SK-N-SH treated with all-trans-retinoic acid at 6 μM for 48 hours (cell line): ENCODE results near the gene MRPS27.

Experiments used
- ATAC-seq: fragments of 200-7000 bp; cut with Tn5 transposase; 3 replicates; pipeline ENCODE4 v1.9.1; 2020; ENCODE audit warnings: mild to moderate bottlenecking, moderate library complexity
- ARNTL ChIP-seq: fragments of 450-650 bp; formaldehyde crosslinking; IDR thresholded peaks from 2 replicates; pipeline ENCODE4 v1.5.0; 2020; ENCODE audit warnings: low read depth, mild to moderate bottlenecking, moderate library complexity, borderline replicate concordance
- BACH2 ChIP-seq: fragments of 250-450 bp; sonication (Bioruptor Pico); IDR thresholded peaks from 2 replicates; pipeline ENCODE4 v1.9.0; 2021; ENCODE audit warnings: mild to moderate bottlenecking, borderline replicate concordance
- CSDC2 ChIP-seq: fragments of 250-450 bp; sonication (Bioruptor Pico); IDR thresholded peaks from 2 replicates; pipeline ENCODE4 v1.5.0; 2020; ENCODE audit warnings: mild to moderate bottlenecking, moderate library complexity
- ESRRG ChIP-seq: fragments of 250-450 bp; sonication (Bioruptor Pico); IDR thresholded peaks from 2 replicates; pipeline ENCODE4 v1.6.1; 2021; ENCODE audit warnings: mild to moderate bottlenecking
- GLIS3 ChIP-seq: fragments of 250-450 bp; sonication (Bioruptor Pico); IDR thresholded peaks from 2 replicates; pipeline ENCODE4 v1.5.0; 2020; ENCODE audit warnings: mild to moderate bottlenecking, moderate library complexity
- ISL1 ChIP-seq: fragments of 250-450 bp; sonication (Bioruptor Pico); IDR thresholded peaks from 2 replicates; pipeline ENCODE4 v2.1.2; 2022; ENCODE audit warnings: mild to moderate bottlenecking, moderate library complexity
- OSR1 ChIP-seq: fragments of 250-450 bp; sonication (Bioruptor Pico); IDR thresholded peaks from 2 replicates; pipeline ENCODE4 v1.8.0; 2022; ENCODE audit warnings: moderate library complexity, mild to moderate bottlenecking, inconsistent platforms
- PATZ1 ChIP-seq: fragments of 250-450 bp; sonication (Bioruptor Pico); IDR thresholded peaks from 2 replicates; pipeline ENCODE4 v1.8.0; 2020; ENCODE audit warnings: mild to moderate bottlenecking, moderate library complexity, borderline replicate concordance
- POU6F1 ChIP-seq: fragments of 250-450 bp; sonication (Bioruptor Pico); IDR thresholded peaks from 2 replicates; pipeline ENCODE4 v1.8.0; 2021; ENCODE audit warnings: low read depth, mild to moderate bottlenecking, moderate library complexity, borderline replicate concordance
- PPARA ChIP-seq: fragments of 250-450 bp; sonication (Bioruptor Pico); IDR thresholded peaks from 2 replicates; pipeline ENCODE4 v1.5.0; 2020; ENCODE audit warnings: mild to moderate bottlenecking, borderline replicate concordance
- RARB ChIP-seq: fragments of 250-450 bp; sonication (Bioruptor Pico); IDR thresholded peaks from 2 replicates; pipeline ENCODE4 v1.8.0; 2021; ENCODE audit warnings: mild to moderate bottlenecking, moderate library complexity
- SNAI2 ChIP-seq: fragments of 250-450 bp; sonication (Bioruptor Pico); IDR thresholded peaks from 2 replicates; pipeline ENCODE4 v1.5.0; 2020; ENCODE audit warnings: mild to moderate bottlenecking, moderate library complexity
- TCF4 ChIP-seq: fragments of 250-450 bp; sonication (Bioruptor Pico); IDR thresholded peaks from 2 replicates; pipeline ENCODE4 v1.8.0; 2021; ENCODE audit warnings: mild to moderate bottlenecking, moderate library complexity, borderline replicate concordance
- TOX ChIP-seq: fragments of 250-450 bp; sonication (Bioruptor Pico); IDR thresholded peaks from 2 replicates; pipeline ENCODE4 v1.8.0; 2021; ENCODE audit warnings: mild to moderate bottlenecking, moderate library complexity, borderline replicate concordance
- ZC3H10 ChIP-seq: fragments of 250-450 bp; sonication (Bioruptor Pico); IDR thresholded peaks from 2 replicates; pipeline ENCODE4 v1.5.1; 2021; ENCODE audit warnings: mild to moderate bottlenecking, moderate library complexity
- ZFP3 ChIP-seq: fragments of 250-450 bp; sonication (Bioruptor Pico); IDR thresholded peaks from 2 replicates; pipeline ENCODE4 v1.5.0; 2020; ENCODE audit warnings: mild to moderate bottlenecking, moderate library complexity
- ZFP30 ChIP-seq: fragments of 450-650 bp; formaldehyde crosslinking; IDR thresholded peaks from 2 replicates; pipeline ENCODE4 v1.5.0; 2022; ENCODE audit warnings: mild to moderate bottlenecking, moderate library complexity
- ZNF565 ChIP-seq: fragments of 450-650 bp; formaldehyde crosslinking; conservative IDR thresholded peaks from 2 replicates; pipeline ENCODE4 v1.5.0; 2020; ENCODE audit warnings: low read depth, mild to moderate bottlenecking, moderate library complexity
- ZNF70 ChIP-seq: fragments of 450-650 bp; formaldehyde crosslinking; IDR thresholded peaks from 2 replicates; pipeline ENCODE4 v1.5.0; 2020; ENCODE audit warnings: mild to moderate bottlenecking, moderate library complexity
- ZNF8 ChIP-seq: fragments of 450-650 bp; formaldehyde crosslinking; IDR thresholded peaks from 2 replicates; pipeline ENCODE4 v1.5.0; 2020; ENCODE audit warnings: mild to moderate bottlenecking, moderate library complexity
- TF ChIP-seq, protein P1 (sequence below): fragments of 250-450 bp; sonication (Bioruptor Pico); IDR thresholded peaks from 2 replicates; pipeline ENCODE4 v1.5.1; 2021; ENCODE audit warnings: mild to moderate bottlenecking, moderate library complexity
- TF ChIP-seq, protein P2 (sequence below): fragments of 250-450 bp; sonication (Bioruptor Pico); IDR thresholded peaks from 2 replicates; pipeline ENCODE4 v1.5.1; 2020; ENCODE audit warnings: low read depth, mild to moderate bottlenecking, moderate library complexity
- TF ChIP-seq, protein P3 (sequence below): fragments of 250-450 bp; sonication (Bioruptor Pico); IDR thresholded peaks from 2 replicates; pipeline ENCODE4 v1.5.0; 2020; ENCODE audit warnings: mild to moderate bottlenecking, moderate library complexity

Gene MRPS27

GRCh38 chr5:72206994-72207393, 113.0 kb downstream of the MRPS27 start:
- no peak for ATAC-seq
- no peak for TF ChIP-seq ISL1 (CRISPR knock-in tag)
- TF ChIP-seq ZFP30 (CRISPR knock-in tag) = no peak
- no peak for TF ChIP-seq OSR1
- TF ChIP-seq POU6F1 (CRISPR knock-in tag) = no peak
- no peak for TF ChIP-seq ZFP3 (CRISPR knock-in tag)
- TF ChIP-seq GLIS3 = no peak
- TF ChIP-seq PPARA = no peak
- no peak for TF ChIP-seq BACH2 (CRISPR knock-in tag)
- TF ChIP-seq, protein P1, sequence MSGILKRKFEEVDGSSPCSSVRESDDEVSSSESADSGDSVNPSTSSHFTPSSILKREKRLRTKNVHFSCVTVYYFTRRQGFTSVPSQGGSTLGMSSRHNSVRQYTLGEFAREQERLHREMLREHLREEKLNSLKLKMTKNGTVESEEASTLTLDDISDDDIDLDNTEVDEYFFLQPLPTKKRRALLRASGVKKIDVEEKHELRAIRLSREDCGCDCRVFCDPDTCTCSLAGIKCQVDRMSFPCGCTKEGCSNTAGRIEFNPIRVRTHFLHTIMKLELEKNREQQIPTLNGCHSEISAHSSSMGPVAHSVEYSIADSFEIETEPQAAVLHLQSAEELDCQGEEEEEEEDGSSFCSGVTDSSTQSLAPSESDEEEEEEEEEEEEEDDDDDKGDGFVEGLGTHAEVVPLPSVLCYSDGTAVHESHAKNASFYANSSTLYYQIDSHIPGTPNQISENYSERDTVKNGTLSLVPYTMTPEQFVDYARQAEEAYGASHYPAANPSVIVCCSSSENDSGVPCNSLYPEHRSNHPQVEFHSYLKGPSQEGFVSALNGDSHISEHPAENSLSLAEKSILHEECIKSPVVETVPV = no peak
- no peak for TF ChIP-seq PATZ1 (CRISPR knock-in tag)
- TF ChIP-seq ZNF8 (CRISPR knock-in tag) = no peak
- no peak for TF ChIP-seq ARNTL (CRISPR knock-in tag)
- TF ChIP-seq ZNF565 (CRISPR knock-in tag) = no peak
- no peak for TF ChIP-seq ZNF70 (CRISPR knock-in tag)
- TF ChIP-seq ESRRG = no peak

DNA sequence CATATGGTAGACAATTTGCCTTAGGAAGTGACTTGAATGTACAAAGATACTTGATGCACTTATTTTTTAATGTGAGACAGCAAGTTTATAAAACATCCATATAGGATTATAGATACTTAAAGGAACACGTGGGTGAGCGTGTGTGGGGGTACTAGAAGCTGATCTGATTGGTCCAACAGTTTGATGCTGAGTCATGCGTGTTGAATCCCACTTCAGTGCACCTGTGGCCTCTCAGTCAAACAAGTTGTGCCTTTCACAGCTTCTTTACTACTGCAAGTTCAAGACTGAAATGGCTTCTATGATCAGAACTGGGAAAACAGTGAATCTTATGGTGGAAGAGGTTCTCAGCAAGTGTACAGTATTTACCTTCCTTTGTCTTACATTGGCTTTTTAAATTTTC, 113.9 kb downstream of the MRPS27 start:
- no peak for ATAC-seq
- no peak for TF ChIP-seq ZC3H10 (CRISPR knock-in tag)
- no peak for TF ChIP-seq ZFP30 (CRISPR knock-in tag)
- TF ChIP-seq CSDC2 (CRISPR knock-in tag) = no peak
- no peak for TF ChIP-seq SNAI2 (CRISPR knock-in tag)
- TF ChIP-seq, protein P2, sequence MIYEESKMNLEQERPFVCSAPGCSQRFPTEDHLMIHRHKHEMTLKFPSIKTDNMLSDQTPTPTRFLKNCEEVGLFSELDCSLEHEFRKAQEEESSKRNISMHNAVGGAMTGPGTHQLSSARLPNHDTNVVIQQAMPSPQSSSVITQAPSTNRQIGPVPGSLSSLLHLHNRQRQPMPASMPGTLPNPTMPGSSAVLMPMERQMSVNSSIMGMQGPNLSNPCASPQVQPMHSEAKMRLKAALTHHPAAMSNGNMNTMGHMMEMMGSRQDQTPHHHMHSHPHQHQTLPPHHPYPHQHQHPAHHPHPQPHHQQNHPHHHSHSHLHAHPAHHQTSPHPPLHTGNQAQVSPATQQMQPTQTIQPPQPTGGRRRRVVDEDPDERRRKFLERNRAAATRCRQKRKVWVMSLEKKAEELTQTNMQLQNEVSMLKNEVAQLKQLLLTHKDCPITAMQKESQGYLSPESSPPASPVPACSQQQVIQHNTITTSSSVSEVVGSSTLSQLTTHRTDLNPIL (CRISPR knock-in tag) = no peak
- no peak for TF ChIP-seq RARB (CRISPR knock-in tag)
- TF ChIP-seq PATZ1 (CRISPR knock-in tag) = no peak
- no peak for TF ChIP-seq ZFP3 (CRISPR knock-in tag)
- TF ChIP-seq TOX (CRISPR knock-in tag) = no peak
- TF ChIP-seq POU6F1 (CRISPR knock-in tag) = no peak
- TF ChIP-seq, protein P1 = no peak
- TF ChIP-seq, protein P3, sequence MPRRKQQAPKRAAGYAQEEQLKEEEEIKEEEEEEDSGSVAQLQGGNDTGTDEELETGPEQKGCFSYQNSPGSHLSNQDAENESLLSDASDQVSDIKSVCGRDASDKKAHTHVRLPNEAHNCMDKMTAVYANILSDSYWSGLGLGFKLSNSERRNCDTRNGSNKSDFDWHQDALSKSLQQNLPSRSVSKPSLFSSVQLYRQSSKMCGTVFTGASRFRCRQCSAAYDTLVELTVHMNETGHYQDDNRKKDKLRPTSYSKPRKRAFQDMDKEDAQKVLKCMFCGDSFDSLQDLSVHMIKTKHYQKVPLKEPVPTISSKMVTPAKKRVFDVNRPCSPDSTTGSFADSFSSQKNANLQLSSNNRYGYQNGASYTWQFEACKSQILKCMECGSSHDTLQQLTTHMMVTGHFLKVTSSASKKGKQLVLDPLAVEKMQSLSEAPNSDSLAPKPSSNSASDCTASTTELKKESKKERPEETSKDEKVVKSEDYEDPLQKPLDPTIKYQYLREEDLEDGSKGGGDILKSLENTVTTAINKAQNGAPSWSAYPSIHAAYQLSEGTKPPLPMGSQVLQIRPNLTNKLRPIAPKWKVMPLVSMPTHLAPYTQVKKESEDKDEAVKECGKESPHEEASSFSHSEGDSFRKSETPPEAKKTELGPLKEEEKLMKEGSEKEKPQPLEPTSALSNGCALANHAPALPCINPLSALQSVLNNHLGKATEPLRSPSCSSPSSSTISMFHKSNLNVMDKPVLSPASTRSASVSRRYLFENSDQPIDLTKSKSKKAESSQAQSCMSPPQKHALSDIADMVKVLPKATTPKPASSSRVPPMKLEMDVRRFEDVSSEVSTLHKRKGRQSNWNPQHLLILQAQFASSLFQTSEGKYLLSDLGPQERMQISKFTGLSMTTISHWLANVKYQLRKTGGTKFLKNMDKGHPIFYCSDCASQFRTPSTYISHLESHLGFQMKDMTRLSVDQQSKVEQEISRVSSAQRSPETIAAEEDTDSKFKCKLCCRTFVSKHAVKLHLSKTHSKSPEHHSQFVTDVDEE (CRISPR knock-in tag) = no peak
- no peak for TF ChIP-seq TCF4 (CRISPR knock-in tag)
- no peak for TF ChIP-seq ZNF70 (CRISPR knock-in tag)
- TF ChIP-seq ZNF565 (CRISPR knock-in tag) = no peak
- no peak for TF ChIP-seq OSR1
